ENCODE measurements around the gene TNNI3K. TPM values are rescaled to one million over a fixed set of nuclear protein-coding genes. Genes with fewer than 3 reads are reported as not detected.

The TNNI3K gene
- total RNA-seq, 4 donors from 2014 or later = 0.63 to 4.5 (median 3.6) TPM

- no peaks in the 10 kb centered on the region for H3K27me3 ChIP-seq
- no peak overlapping the region for H3K4me3 ChIP-seq
- H3K27ac ChIP-seq (replicated peaks in 1 of 4) = no peak overlapping the region
- peaks cover 0 to 16% (median 16%) of the 10 kb centered on the region in 4 donors for H3K4me1 ChIP-seq
- 19% methylated on average over 7 of the region's 7 CpGs for WGBS
- no peaks in the 10 kb centered on the region for H3K36me3 ChIP-seq
- H3K9me3 ChIP-seq = no peaks in the 10 kb centered on the region
- DNase-seq (ENCODE audit: extremely low spot score) = no peak
- intact Hi-C loops (cut with DNase I) = no loop called here
- TF ChIP-seq POLR2A (IDR thresholded peaks at IDR 0.05; ENCODE audit: low read depth) = no peak
- no peak for TF ChIP-seq POLR2AphosphoS5 (IDR thresholded peaks at IDR 0.05)
- TF ChIP-seq, protein P1, sequence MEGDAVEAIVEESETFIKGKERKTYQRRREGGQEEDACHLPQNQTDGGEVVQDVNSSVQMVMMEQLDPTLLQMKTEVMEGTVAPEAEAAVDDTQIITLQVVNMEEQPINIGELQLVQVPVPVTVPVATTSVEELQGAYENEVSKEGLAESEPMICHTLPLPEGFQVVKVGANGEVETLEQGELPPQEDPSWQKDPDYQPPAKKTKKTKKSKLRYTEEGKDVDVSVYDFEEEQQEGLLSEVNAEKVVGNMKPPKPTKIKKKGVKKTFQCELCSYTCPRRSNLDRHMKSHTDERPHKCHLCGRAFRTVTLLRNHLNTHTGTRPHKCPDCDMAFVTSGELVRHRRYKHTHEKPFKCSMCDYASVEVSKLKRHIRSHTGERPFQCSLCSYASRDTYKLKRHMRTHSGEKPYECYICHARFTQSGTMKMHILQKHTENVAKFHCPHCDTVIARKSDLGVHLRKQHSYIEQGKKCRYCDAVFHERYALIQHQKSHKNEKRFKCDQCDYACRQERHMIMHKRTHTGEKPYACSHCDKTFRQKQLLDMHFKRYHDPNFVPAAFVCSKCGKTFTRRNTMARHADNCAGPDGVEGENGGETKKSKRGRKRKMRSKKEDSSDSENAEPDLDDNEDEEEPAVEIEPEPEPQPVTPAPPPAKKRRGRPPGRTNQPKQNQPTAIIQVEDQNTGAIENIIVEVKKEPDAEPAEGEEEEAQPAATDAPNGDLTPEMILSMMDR (IDR thresholded peaks at IDR 0.05) = no peak
- no peak for TF ChIP-seq EP300 (IDR thresholded peaks at IDR 0.05)
Measured at GRCh38 chr1:74426208-74426937, 191.2 kb downstream of the TNNI3K start.

- no peaks in the 10 kb centered on the region for H3K27me3 ChIP-seq
- no peak for DNase-seq (ENCODE audit: extremely low spot score)
- no peak for TF ChIP-seq POLR2A (IDR thresholded peaks at IDR 0.05; ENCODE audit: low read depth)
- TF ChIP-seq POLR2AphosphoS5 (IDR thresholded peaks at IDR 0.05) = no peak
- TF ChIP-seq EP300 (IDR thresholded peaks at IDR 0.05) = no peak
- TF ChIP-seq, protein P1 (IDR thresholded peaks at IDR 0.05) = no peak
- no peak overlapping the region for H3K27ac ChIP-seq (replicated peaks in 1 of 4)
- intact Hi-C loops (cut with DNase I) = no loop called here
- H3K4me1 ChIP-seq = peaks cover under 1 to 16% (median 16%) of the 10 kb centered on the region in 4 donors
- no peak overlapping the region for H3K4me3 ChIP-seq
- H3K9me3 ChIP-seq = no peaks in the 10 kb centered on the region
- H3K36me3 ChIP-seq = no peaks in the 10 kb centered on the region
- 89% methylated on average over 1 of the region's 1 CpG for WGBS
Measured at GRCh38 chr1:74427681-74428080, 192.5 kb downstream of the TNNI3K start.

GRCh38 chr1:74429580-74429979, 194.4 kb downstream of the TNNI3K start:
- WGBS = 76% methylated on average over 3 of the region's 3 CpGs
- no peak overlapping the region for H3K27ac ChIP-seq (replicated peaks in 1 of 4)
- no peaks in the 10 kb centered on the region for H3K36me3 ChIP-seq
- H3K27me3 ChIP-seq = no peaks in the 10 kb centered on the region
- DNase-seq (ENCODE audit: extremely low spot score) = no peak
- H3K4me1 ChIP-seq = peaks cover 7 to 16% (median 16%) of the 10 kb centered on the region in 4 donors
- no peaks in the 10 kb centered on the region for H3K9me3 ChIP-seq
- no peak overlapping the region for H3K4me3 ChIP-seq
- intact Hi-C loops (cut with DNase I) = no loop called here
- no peak for TF ChIP-seq EP300 (IDR thresholded peaks at IDR 0.05)
- TF ChIP-seq, protein P1 (IDR thresholded peaks at IDR 0.05) = no peak

- intact Hi-C loops (cut with DNase I) = no loop called here
- no peak for DNase-seq (ENCODE audit: extremely low spot score)
- Histone ChIP-seq H3K4me1 (peaks cover 7 to 16% (median 14%) of the 10 kb centered on the region in 4 donors), H3K9me3 (no peaks in the 10 kb centered on the region), H3K4me3 (no peak overlapping the region), H3K27ac (replicated peaks in 1 of 4) (no peak overlapping the region), H3K36me3 (no peaks in the 10 kb centered on the region), H3K27me3 (no peaks in the 10 kb centered on the region)
- 61% methylated on average over 4 of the region's 4 CpGs for WGBS
- TF ChIP-seq, protein P1 (IDR thresholded peaks at IDR 0.05) = no peak
- TF ChIP-seq POLR2A (IDR thresholded peaks at IDR 0.05; ENCODE audit: low read depth) (no peak), POLR2AphosphoS5 (IDR thresholded peaks at IDR 0.05) (no peak), EP300 (IDR thresholded peaks at IDR 0.05) (no peak)
Measured at GRCh38 chr1:74430342-74430934, 195.3 kb downstream of the TNNI3K start.

Data from esophagus muscularis mucosa (tissue), 4 donors.